Mesodermal cell (in vitro differentiated cells): Measurements from ENCODE around the gene SMIM32. TPM values are rescaled to one million over a fixed set of nuclear protein-coding genes. Genes with fewer than 3 reads are reported as not detected.

ENCODE experiments used
- H3K27ac ChIP-seq: 2 replicates; pipeline ENCODE4 v1.7.0; 2013; ENCODE audit warnings: mild to moderate bottlenecking, low read depth, low read length, moderate library complexity; ENCODE audit not compliant: severe bottlenecking
- H3K36me3 ChIP-seq: 2 replicates; pipeline ENCODE4 v1.7.1; 2013; ENCODE audit warnings: mild to moderate bottlenecking, low read length, moderate library complexity; ENCODE audit not compliant: control insufficient read depth, insufficient read depth
- H3K4me1 ChIP-seq: one replicate; pipeline ENCODE4 v1.7.1; 2013; ENCODE audit warnings: mild to moderate bottlenecking, low read length; ENCODE audit not compliant: insufficient read depth, control insufficient read depth, poor library complexity, severe bottlenecking
- H3K4me3 ChIP-seq: 2 replicates; pipeline ENCODE4 v1.7.0; 2013; ENCODE audit warnings: low read length, control low read depth, mild to moderate bottlenecking; ENCODE audit not compliant: insufficient read depth, poor library complexity, severe bottlenecking; ENCODE audit errors: extremely low read depth
- H3K9me3 ChIP-seq: 2 replicates; pipeline ENCODE4 v1.7.1; 2013; ENCODE audit warnings: mild to moderate bottlenecking, low read length, moderate library complexity; ENCODE audit not compliant: control insufficient read depth
- WGBS, 2 experiments: methylation state at CpG; one replicate each; pipeline ENCODE4 v1.1.5; 2013; ENCODE audit warnings: missing lambda C conversion rate in 2 of 2; ENCODE audit not compliant: insufficient coverage in 2 of 2; 5-methylcytosine and 5-hydroxymethylcytosine counted together
- polyA plus RNA-seq, 2 experiments: library from polyadenylated mRNA; stranded (reverse); fragments of 50-300 nt; gene quantifications; one replicate each; pipeline ENCODE4 v1.2.3, GENCODE V29; 2013

SMIM32 gene
- 0.74 TPM for polyA plus RNA-seq (2013, experiment 1 of 2)
- 0.20 TPM for polyA plus RNA-seq (2013, experiment 2 of 2)

GRCh38 chr5:136192526-136193321 lies at the start of gene SMIM32:
Gene SMIM32, minus strand, starts transcription at chr5:136193162. Its CDS starts 638 bp downstream, at chr5:136192524.
- H3K4me1 ChIP-seq = no peaks in the 10 kb centered on the region

GRCh38 chr5:136242611-136243010 lies 49.6 kb upstream of the SMIM32 start:
- Histone ChIP-seq H3K4me3 (no peak overlapping the region), H3K4me1 (no peaks in the 10 kb centered on the region), H3K36me3 (no peaks in the 10 kb centered on the region), H3K9me3 (no peaks in the 10 kb centered on the region), H3K27ac (no peak overlapping the region)
- WGBS, 2 experiments = 90% methylated on average over 1 of the region's 2 CpGs; no CpG with 5 or more reads in 1 of the 2 experiments

More at GRCh38 chr5:136192526-136193321, at the start of gene SMIM32:
- H3K36me3 ChIP-seq = peaks cover 12% of the 10 kb centered on the region
- WGBS, 2 experiments = 0 to 1% methylated on average over 58 to 63 of the region's 81 CpGs
- peak within 1 kb of the TSS; percentile 44 for H3K4me3 ChIP-seq
- no peaks in the 10 kb centered on the region for H3K9me3 ChIP-seq
- H3K27ac ChIP-seq = no peak within 1 kb of the TSS

- H3K4me3 ChIP-seq = no peak overlapping the region
- H3K9me3 ChIP-seq = no peaks in the 10 kb centered on the region
- WGBS, 2 experiments = no CpG with 5 or more reads among the region's 1 CpG
- no peak overlapping the region for H3K27ac ChIP-seq
- H3K4me1 ChIP-seq = no peaks in the 10 kb centered on the region
- no peaks in the 10 kb centered on the region for H3K36me3 ChIP-seq
These were observed 49.2 kb upstream of the SMIM32 start for GRCh38 chr5:136242136-136242535.

GRCh38 chr5:136240894-136241293 lies 47.9 kb upstream of the SMIM32 start:
- Histone ChIP-seq H3K27ac (no peak overlapping the region), H3K9me3 (no peaks in the 10 kb centered on the region), H3K4me1 (no peaks in the 10 kb centered on the region), H3K4me3 (no peak overlapping the region), H3K36me3 (no peaks in the 10 kb centered on the region)
- 90% methylated on average over 2 of the region's 4 CpGs; no CpG with 5 or more reads in 1 of the 2 experiments for WGBS, 2 experiments

GRCh38 chr5:136236479-136237083 lies 43.6 kb upstream of the SMIM32 start:
- Histone ChIP-seq H3K9me3 (no peaks in the 10 kb centered on the region), H3K4me1 (no peaks in the 10 kb centered on the region), H3K4me3 (no peak overlapping the region), H3K36me3 (no peaks in the 10 kb centered on the region), H3K27ac (no peak overlapping the region)
- WGBS, 2 experiments = 44 to 73% methylated on average over 4 to 5 of the region's 5 CpGs

GRCh38 chr5:136235321-136235720 lies 42.4 kb upstream of the SMIM32 start:
- no peaks in the 10 kb centered on the region for H3K9me3 ChIP-seq
- no peaks in the 10 kb centered on the region for H3K4me1 ChIP-seq
- no CpG with 5 or more reads among the region's 1 CpG for WGBS, 2 experiments
- H3K4me3 ChIP-seq = no peak overlapping the region
- no peaks in the 10 kb centered on the region for H3K36me3 ChIP-seq
- H3K27ac ChIP-seq = no peak overlapping the region

- no peaks in the 10 kb centered on the region for H3K9me3 ChIP-seq
- no peak overlapping the region for H3K27ac ChIP-seq
- H3K4me3 ChIP-seq = no peak overlapping the region
- H3K4me1 ChIP-seq = no peaks in the 10 kb centered on the region
- 91 to 96% methylated on average over 4 of the region's 6 CpGs for WGBS, 2 experiments
- no peaks in the 10 kb centered on the region for H3K36me3 ChIP-seq
These were observed 39.4 kb upstream of the SMIM32 start for GRCh38 chr5:136232316-136232715.

- 13 to 20% methylated on average over 1 of the region's 1 CpG for WGBS, 2 experiments
- H3K4me3 ChIP-seq = no peak overlapping the region
- H3K9me3 ChIP-seq = no peaks in the 10 kb centered on the region
These were observed 37.2 kb upstream of the SMIM32 start for GRCh38 chr5:136230176-136230575.

GRCh38 chr5:136228136-136228757 lies 35.3 kb upstream of the SMIM32 start:
- no peaks in the 10 kb centered on the region for H3K4me1 ChIP-seq
- no peaks in the 10 kb centered on the region for H3K9me3 ChIP-seq
- 47 to 76% methylated on average over 4 to 7 of the region's 7 CpGs for WGBS, 2 experiments

More at GRCh38 chr5:136230176-136230575, 37.2 kb upstream of the SMIM32 start:
- no peak overlapping the region for H3K27ac ChIP-seq
- no peaks in the 10 kb centered on the region for H3K4me1 ChIP-seq
- no peaks in the 10 kb centered on the region for H3K36me3 ChIP-seq

GRCh38 chr5:136226401-136226800 lies 33.4 kb upstream of the SMIM32 start:
- Histone ChIP-seq H3K4me3 (no peak overlapping the region), H3K4me1 (no peaks in the 10 kb centered on the region), H3K27ac (no peak overlapping the region), H3K9me3 (peaks cover 8% of the 10 kb centered on the region), H3K36me3 (no peaks in the 10 kb centered on the region)
- 90 to 95% methylated on average over 2 of the region's 2 CpGs for WGBS, 2 experiments

More at GRCh38 chr5:136228136-136228757, 35.3 kb upstream of the SMIM32 start:
- H3K36me3 ChIP-seq = no peaks in the 10 kb centered on the region
- H3K27ac ChIP-seq = no peak overlapping the region
- no peak overlapping the region for H3K4me3 ChIP-seq
